ENCODE data around the gene AHCTF1.

The AHCTF1 gene

GRCh38 chr1:246797597-246797996 lies 134.2 kb downstream of the AHCTF1 start:
- no peak for DNase-seq

- no peak for DNase-seq
These were observed 134.6 kb downstream of the AHCTF1 start for GRCh38 chr1:246797157-246797556.

GRCh38 chr1:246795906-246796694 lies 135.6 kb downstream of the AHCTF1 start:
- DNase-seq = no peak

GRCh38 chr1:246794828-246795671 lies 136.7 kb downstream of the AHCTF1 start:
- DNase-seq = no peak

GRCh38 chr1:246794048-246794827 lies 137.5 kb downstream of the AHCTF1 start:
- no peak for DNase-seq

- no peak for DNase-seq
These were observed 138.3 kb downstream of the AHCTF1 start for GRCh38 chr1:246793356-246793896.

GRCh38 chr1:246792603-246793002 lies 139.1 kb downstream of the AHCTF1 start:
- no peak for DNase-seq

- no peak for DNase-seq
These were observed 140.3 kb downstream of the AHCTF1 start for GRCh38 chr1:246791303-246791918.

- no peak for DNase-seq
These were observed 140.9 kb downstream of the AHCTF1 start for GRCh38 chr1:246790833-246791232.

- DNase-seq = no peak
These were observed 141.4 kb downstream of the AHCTF1 start for GRCh38 chr1:246790364-246790763.

GRCh38 chr1:246789454-246790339 lies 142.1 kb downstream of the AHCTF1 start:
- no peak for DNase-seq
